SH-SY5Y (cell line): ENCODE measurements around the gene MRPL36.

Experiments
- GATA2 ChIP-seq: IDR thresholded peaks from 2 replicates; pipeline ENCODE4 v1.6.1; 2011; ENCODE audit warnings: mild to moderate bottlenecking, low read depth, low read length
- GATA3 ChIP-seq: IDR thresholded peaks from 2 replicates; pipeline ENCODE4 v1.6.1; 2011; ENCODE audit warnings: low read depth, mild to moderate bottlenecking, low read length, moderate library complexity

GRCh38 chr5:1751864-1752822 is 47.5 kb downstream of the MRPL36 start:
- TF ChIP-seq GATA2 (no peak), GATA3 (no peak)
